Measurements from ENCODE around the gene DNAJC6.

GRCh38 chr1:65429078-65429477, 119.7 kb downstream of the DNAJC6 start:
- TF ChIP-seq, protein P1, sequence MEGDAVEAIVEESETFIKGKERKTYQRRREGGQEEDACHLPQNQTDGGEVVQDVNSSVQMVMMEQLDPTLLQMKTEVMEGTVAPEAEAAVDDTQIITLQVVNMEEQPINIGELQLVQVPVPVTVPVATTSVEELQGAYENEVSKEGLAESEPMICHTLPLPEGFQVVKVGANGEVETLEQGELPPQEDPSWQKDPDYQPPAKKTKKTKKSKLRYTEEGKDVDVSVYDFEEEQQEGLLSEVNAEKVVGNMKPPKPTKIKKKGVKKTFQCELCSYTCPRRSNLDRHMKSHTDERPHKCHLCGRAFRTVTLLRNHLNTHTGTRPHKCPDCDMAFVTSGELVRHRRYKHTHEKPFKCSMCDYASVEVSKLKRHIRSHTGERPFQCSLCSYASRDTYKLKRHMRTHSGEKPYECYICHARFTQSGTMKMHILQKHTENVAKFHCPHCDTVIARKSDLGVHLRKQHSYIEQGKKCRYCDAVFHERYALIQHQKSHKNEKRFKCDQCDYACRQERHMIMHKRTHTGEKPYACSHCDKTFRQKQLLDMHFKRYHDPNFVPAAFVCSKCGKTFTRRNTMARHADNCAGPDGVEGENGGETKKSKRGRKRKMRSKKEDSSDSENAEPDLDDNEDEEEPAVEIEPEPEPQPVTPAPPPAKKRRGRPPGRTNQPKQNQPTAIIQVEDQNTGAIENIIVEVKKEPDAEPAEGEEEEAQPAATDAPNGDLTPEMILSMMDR (IDR thresholded peaks at IDR 0.05; ENCODE audit: poor library complexity), result no peak
- TF ChIP-seq EZH2 (IDR thresholded peaks at IDR 0.05; ENCODE audit: borderline replicate concordance), result no peak
- TF ChIP-seq EZH2phosphoT487 (IDR thresholded peaks at IDR 0.05; ENCODE audit: low read depth, severe bottlenecking, unreplicated experiment), result no peak

Data from hepatocyte (in vitro differentiated cells).